ENCODE results near the gene OPRD1. TPM values are rescaled to one million over a fixed set of nuclear protein-coding genes. Genes with fewer than 3 reads are reported as not detected.
A peak's percentile ranks its signal among the peaks of the same experiment; 100 is the strongest.

The OPRD1 gene
- polyA plus RNA-seq, 3 donors = 0.33 to 0.43 (median 0.36) TPM

GRCh38 chr1:28883242-28883616 is 71.3 kb downstream of the OPRD1 start:
- DNase-seq = no peak

- DNase-seq = no peak
Measured at GRCh38 chr1:28885472-28885877, 73.5 kb downstream of the OPRD1 start.

- no peak for DNase-seq
Measured at GRCh38 chr1:28885977-28886730, 74.2 kb downstream of the OPRD1 start.

- peak; percentile 75 for DNase-seq
Measured at GRCh38 chr1:28886731-28887418, 74.9 kb downstream of the OPRD1 start.

- no peak for DNase-seq
Measured at GRCh38 chr1:28887419-28887834, 75.5 kb downstream of the OPRD1 start.

GRCh38 chr1:28887835-28888682 is 76.1 kb downstream of the OPRD1 start:
- peak; percentile 35 for DNase-seq

GRCh38 chr1:28888915-28889314 is 76.9 kb downstream of the OPRD1 start:
- DNase-seq = no peak

- DNase-seq = no peak
Measured at GRCh38 chr1:28889357-28889756, 77.4 kb downstream of the OPRD1 start.

- DNase-seq = no peak
Measured at GRCh38 chr1:28890435-28890834, 78.5 kb downstream of the OPRD1 start.

GRCh38 chr1:28890836-28891235 is 78.9 kb downstream of the OPRD1 start:
- no peak for DNase-seq

GRCh38 chr1:28891256-28891655 is 79.3 kb downstream of the OPRD1 start:
- DNase-seq = no peak

GRCh38 chr1:28893403-28894102 is 81.6 kb downstream of the OPRD1 start:
- no peak for DNase-seq

GRCh38 chr1:28894785-28895184 is 82.8 kb downstream of the OPRD1 start:
- no peak for DNase-seq

GRCh38 chr1:28895896-28896608 is 84.1 kb downstream of the OPRD1 start:
- DNase-seq = no peak

GRCh38 chr1:28896609-28896986 is 84.6 kb downstream of the OPRD1 start:
- DNase-seq = no peak

- DNase-seq = no peak
Measured at GRCh38 chr1:28897789-28898188, 85.8 kb downstream of the OPRD1 start.

- DNase-seq = no peak
Measured at GRCh38 chr1:28898405-28898881, 86.5 kb downstream of the OPRD1 start.

- no peak for DNase-seq
Measured at GRCh38 chr1:28899267-28899666, 87.3 kb downstream of the OPRD1 start.

- DNase-seq = no peak
Measured at GRCh38 chr1:28900562-28900961, 88.6 kb downstream of the OPRD1 start.

GRCh38 chr1:28902738-28903137 is 90.8 kb downstream of the OPRD1 start:
- DNase-seq = no peak
